Left lung (tissue), 10 donors: ENCODE measurements around the gene GGACT. TPM values are rescaled to one million over a fixed set of nuclear protein-coding genes. Genes with fewer than 3 reads are reported as not detected.

Source experiments
- ATAC-seq: fragments of 200-7000 bp; cut with Tn5 transposase; one replicate; pipeline ENCODE4 v1.9.1; 2020; ENCODE audit warnings: moderate library complexity
- DNase-seq, 4 donors: peaks; one replicate each; pipeline ENCODE4 v3.0.0-alpha.2; 2013 to 2020
- H3K27ac ChIP-seq, 2 donors: fragments of 200-600 bp; sonication (generic) in 1 of 2; one replicate each; pipeline versions ENCODE4 v1.5.0 to v1.8.0; 2020 to 2021
- H3K27me3 ChIP-seq, 2 donors: fragments of 200-600 bp; sonication (generic) in 1 of 2; one replicate each; pipeline versions ENCODE4 v1.5.0 to v1.8.0; 2020 to 2021
- H3K36me3 ChIP-seq, 2 donors: fragments of 200-600 bp; sonication (generic) in 1 of 2; one replicate each; pipeline versions ENCODE4 v1.5.0 to v1.8.0; 2020 to 2021
- H3K4me1 ChIP-seq, 2 donors: fragments of 200-600 bp; one replicate each; pipeline ENCODE4 v1.8.0; 2021
- H3K4me3 ChIP-seq, 2 donors: fragments of 200-600 bp; sonication (generic) in 1 of 2; one replicate each; pipeline versions ENCODE4 v1.5.0 to v1.8.0; 2020 to 2021; ENCODE audit warnings: mild to moderate bottlenecking in 1 of 2
- H3K9me3 ChIP-seq, 2 donors: fragments of 200-600 bp; sonication (generic) in 1 of 2; one replicate each; pipeline versions ENCODE4 v1.5.0 to v1.8.0; 2020 to 2021
- CTCF ChIP-seq, 2 donors: fragments of 200-600 bp; sonication (generic) in 1 of 2; IDR thresholded peaks; one replicate each; pipeline versions ENCODE4 v1.5.0 to v1.8.0; 2021; ENCODE audit warnings: antibody characterized with exemption in 2 of 2
- intact Hi-C, 2 donors: fragments of 100-400 bp; cut with DNase I; formaldehyde crosslinking; loops; one replicate each; pipeline versions ENCODE4 v1.11.2 to v1.14.2; 2022
- polyA plus RNA-seq, 6 donors: library from polyadenylated mRNA; unstranded; fragments of 120-200 nt; gene quantifications; one replicate each; pipeline ENCODE4 v1.2.1, GENCODE V29; 2013; ENCODE audit not compliant: insufficient read length in 6 of 6
- total RNA-seq, 2 donors: library from RNA; stranded (reverse); fragmentation: NEBNext Ultra II Directional; extraction: Animal tissue kit (Norgen Biotek cat#: 25700); gene quantifications; one replicate each; pipeline ENCODE4 v1.2.1, GENCODE V29; 2021
- donor health status: DM: no; HTN: yes; CAD: no.
- donor health status: DM: no; HTN: no; CAD: no.

The GGACT gene
- total and polyA plus RNA-seq, 8 donors = 3.4 to 6.3 (median 4.5) TPM

DNA sequence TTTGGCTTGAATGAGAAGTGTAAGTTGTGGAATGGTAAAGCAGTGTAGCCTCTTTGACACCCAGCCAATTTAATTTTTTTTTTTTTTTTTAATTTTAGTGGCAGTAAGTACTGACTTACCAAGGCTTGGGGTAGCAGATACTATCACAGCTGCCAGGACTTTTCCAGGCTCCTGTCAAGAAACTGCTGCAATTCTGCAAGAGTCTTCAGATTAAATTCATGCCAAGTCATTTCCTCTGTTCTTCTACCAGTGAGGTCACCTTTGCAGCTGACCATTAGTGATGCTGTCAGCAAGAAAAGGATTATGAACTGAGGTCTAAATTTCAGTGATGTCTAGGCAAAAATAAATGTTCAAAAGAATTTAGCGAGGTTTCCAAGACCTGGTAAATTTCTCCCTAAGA, 91.2 kb downstream of the GGACT start:
- intact Hi-C loops = no loop called here
- Histone ChIP-seq H3K9me3 (no peaks in the 10 kb centered on the region), H3K27me3 (no peaks in the 10 kb centered on the region), H3K27ac (no peak overlapping the region), H3K36me3 (no peaks in the 10 kb centered on the region), H3K4me3 (no peak overlapping the region), H3K4me1 (peaks cover 0 to 33% of the 10 kb centered on the region in 2 donors)
- ATAC-seq (peak; percentile 19), DNase-seq (no peak)
- no peak for TF ChIP-seq CTCF (IDR thresholded peaks at IDR 0.05)

- ATAC-seq (no peak), DNase-seq (no peak)
- H3K36me3 ChIP-seq = no peaks in the 10 kb centered on the region
- no peaks in the 10 kb centered on the region for H3K27me3 ChIP-seq
- H3K9me3 ChIP-seq = no peaks in the 10 kb centered on the region
- TF ChIP-seq CTCF (IDR thresholded peaks at IDR 0.05) = no peak
- H3K27ac ChIP-seq = no peak overlapping the region
- intact Hi-C loops = no loop called here
- H3K4me3 ChIP-seq = no peak overlapping the region
- H3K4me1 ChIP-seq = peaks cover 7 to 50% of the 10 kb centered on the region in 2 donors
Observed at GRCh38 chr13:100495455-100495854, 93.1 kb downstream of the GGACT start.

GRCh38 chr13:100493418-100493817, 95.2 kb downstream of the GGACT start:
- no peaks in the 10 kb centered on the region for H3K27me3 ChIP-seq
- DNase-seq (no peak), ATAC-seq (no peak)
- H3K36me3 ChIP-seq = no peaks in the 10 kb centered on the region
- no peaks in the 10 kb centered on the region for H3K9me3 ChIP-seq
- no peak overlapping the region for H3K4me3 ChIP-seq
- no peak for TF ChIP-seq CTCF (IDR thresholded peaks at IDR 0.05)
- peaks cover 8 to 60% of the 10 kb centered on the region in 2 donors for H3K4me1 ChIP-seq
- intact Hi-C loops = no loop called here
- peak overlapping the region in 1 of 2 donors; percentile 18 for H3K27ac ChIP-seq

GRCh38 chr13:100491164-100491842, 97.3 kb downstream of the GGACT start:
- peaks cover 8 to 46% of the 10 kb centered on the region in 2 donors for H3K4me1 ChIP-seq
- ATAC-seq (peak; percentile 62), DNase-seq (peak in 1 of 4 donors; percentile 31)
- H3K27me3 ChIP-seq = no peaks in the 10 kb centered on the region
- H3K36me3 ChIP-seq = no peaks in the 10 kb centered on the region
- H3K27ac ChIP-seq = peak overlapping the region in 1 of 2 donors; percentile 48
- intact Hi-C loops = no loop called here
- no peaks in the 10 kb centered on the region for H3K9me3 ChIP-seq
- no peak for TF ChIP-seq CTCF (IDR thresholded peaks at IDR 0.05)
- H3K4me3 ChIP-seq = no peak overlapping the region

- no peak for TF ChIP-seq CTCF (IDR thresholded peaks at IDR 0.05)
- Histone ChIP-seq H3K27me3 (no peaks in the 10 kb centered on the region), H3K4me3 (no peak overlapping the region), H3K27ac (peak overlapping the region in 1 of 2 donors; percentile 48), H3K36me3 (no peaks in the 10 kb centered on the region), H3K9me3 (no peaks in the 10 kb centered on the region), H3K4me1 (peaks cover 8 to 46% of the 10 kb centered on the region in 2 donors)
- ATAC-seq = peak; percentile 89
- intact Hi-C loops = no loop called here
- DNase-seq = peak in 2 of 4 donors; percentile 45 to 65
Observed at GRCh38 chr13:100490692-100491091, 97.9 kb downstream of the GGACT start.
